DOHH2 (cell line): ENCODE data around the gene DCTD.

Source experiments
- CTCF ChIP-seq: fragments of 200-600 bp; sonication (generic); IDR thresholded peaks from one replicate; pipeline ENCODE4 v1.5.1; 2014; ENCODE audit warnings: antibody characterized with exemption, mild to moderate bottlenecking, low read depth, low read length; ENCODE audit not compliant: poor library complexity, severe bottlenecking
- EZH2phosphoT487 ChIP-seq: fragments of 200-600 bp; sonication (generic); IDR thresholded peaks from 2 replicates; pipeline ENCODE4 v1.6.1; 2017; ENCODE audit warnings: borderline replicate concordance, mild to moderate bottlenecking, antibody characterized with exemption, low read length, moderate library complexity, mixed read lengths

- no peak for TF ChIP-seq CTCF
- TF ChIP-seq EZH2phosphoT487: no peak
Observed at GRCh38 chr4:182903013-182903412, 14.2 kb downstream of the DCTD start.
